HEK293T (cell line): ENCODE results near the gene MTMR12.

Source experiments
- BHLHE40 ChIP-seq: fragments of 450-650 bp; IDR thresholded peaks from 2 replicates; pipeline ENCODE4 v1.6.1; 2016; ENCODE audit warnings: mild to moderate bottlenecking, moderate library complexity, borderline replicate concordance
- ELF4 ChIP-seq: fragments of 450-650 bp; IDR thresholded peaks from 2 replicates; pipeline ENCODE4 v1.6.1; 2017; ENCODE audit warnings: antibody characterized with exemption
- NFRKB ChIP-seq: fragments of 450-650 bp; IDR thresholded peaks from 2 replicates; pipeline ENCODE4 v1.6.1; 2016; ENCODE audit warnings: mild to moderate bottlenecking, moderate library complexity
- SUZ12 ChIP-seq: fragments of 450-650 bp; IDR thresholded peaks from 2 replicates; pipeline ENCODE4 v1.6.1; 2016; ENCODE audit warnings: mild to moderate bottlenecking
- ZNF384 ChIP-seq: fragments of 450-650 bp; IDR thresholded peaks from 2 replicates; pipeline ENCODE4 v1.6.1; 2016

- TF ChIP-seq SUZ12 (no peak), BHLHE40 (no peak), ELF4 (no peak), NFRKB (no peak), ZNF384 (no peak)
Measured at GRCh38 chr5:32323741-32324140, 11.0 kb upstream of the MTMR12 start.
